Measurements from ENCODE around the gene CHFR. TPM values are rescaled to one million over a fixed set of nuclear protein-coding genes. Genes with fewer than 3 reads are reported as not detected.

Gene CHFR
- total and polyA plus RNA-seq, 2 of the 4 experiments (the other 2 are of a cell fraction): 13.4 to 35.3 TPM

DNA sequence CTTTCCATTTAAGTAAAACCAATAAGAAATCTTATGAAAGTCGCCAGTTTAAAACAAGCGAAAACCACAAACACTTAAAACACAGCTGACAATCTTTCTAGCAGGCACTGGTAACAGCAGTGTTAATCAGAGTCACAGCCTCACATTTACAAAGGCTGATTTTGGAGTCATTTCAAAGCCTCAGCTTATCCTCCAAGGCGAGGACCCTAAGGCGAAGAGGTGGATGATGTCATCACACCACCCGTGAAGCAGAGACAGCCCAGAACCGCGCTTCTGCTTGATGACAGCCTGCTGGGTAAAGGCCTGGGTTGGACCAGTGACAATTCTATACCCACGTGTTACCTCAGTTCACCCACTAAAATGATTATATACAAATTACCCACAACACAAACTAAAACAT is 68.8 kb downstream of the CHFR start:
- intact Hi-C loops (cut with micrococcal nuclease) (no loop called here), dilution Hi-C loops (cut with HindIII; ENCODE audit: low sequenced_read_pairs, unreplicated experiment) (no loop called here), in situ Hi-C loops (cut with MboI; ENCODE audit: low sequenced_read_pairs) (no loop called here)
- no peaks in the 10 kb centered on the region for H3K9me3 ChIP-seq (ENCODE audit: control insufficient read depth, insufficient read depth, low read length)
- no peak overlapping the region for H2BK15ac ChIP-seq (ENCODE audit: low read depth, low read length)
- 96 to 100% methylated on average over 1 to 7 of the region's 8 CpGs for WGBS, 2 experiments (ENCODE audit: extremely low coverage in 2 of 2, insufficient read length in 1 of 2)
- no peak for TF ChIP-seq NFE2L2 (IDR thresholded peaks at IDR 0.05; ENCODE audit: low read depth, low read length)
- no peak for TF ChIP-seq FOS (IDR thresholded peaks at IDR 0.05; ENCODE audit: low read depth, low read length)
- no peak for TF ChIP-seq RAD21 (IDR thresholded peaks at IDR 0.05; ENCODE audit: low read length)
- no peak for TF ChIP-seq POLR2A (IDR thresholded peaks at IDR 0.05; ENCODE audit: low read depth, low read length)
- no peak for TF ChIP-seq CHD1 (IDR thresholded peaks at IDR 0.05; ENCODE audit: low read depth, low read length)
- TF ChIP-seq MAFK (IDR thresholded peaks at IDR 0.05; ENCODE audit: low read depth, low read length): no peak
- no peak for TF ChIP-seq SMC3 (IDR thresholded peaks at IDR 0.05; ENCODE audit: low read depth, low read length)
- no peak for TF ChIP-seq CEBPB (IDR thresholded peaks at IDR 0.05; ENCODE audit: low read depth, low read length)
- TF ChIP-seq MXI1 (IDR thresholded peaks at IDR 0.05; ENCODE audit: borderline replicate concordance, low read depth, low read length): no peak
- TF ChIP-seq, protein P1, sequence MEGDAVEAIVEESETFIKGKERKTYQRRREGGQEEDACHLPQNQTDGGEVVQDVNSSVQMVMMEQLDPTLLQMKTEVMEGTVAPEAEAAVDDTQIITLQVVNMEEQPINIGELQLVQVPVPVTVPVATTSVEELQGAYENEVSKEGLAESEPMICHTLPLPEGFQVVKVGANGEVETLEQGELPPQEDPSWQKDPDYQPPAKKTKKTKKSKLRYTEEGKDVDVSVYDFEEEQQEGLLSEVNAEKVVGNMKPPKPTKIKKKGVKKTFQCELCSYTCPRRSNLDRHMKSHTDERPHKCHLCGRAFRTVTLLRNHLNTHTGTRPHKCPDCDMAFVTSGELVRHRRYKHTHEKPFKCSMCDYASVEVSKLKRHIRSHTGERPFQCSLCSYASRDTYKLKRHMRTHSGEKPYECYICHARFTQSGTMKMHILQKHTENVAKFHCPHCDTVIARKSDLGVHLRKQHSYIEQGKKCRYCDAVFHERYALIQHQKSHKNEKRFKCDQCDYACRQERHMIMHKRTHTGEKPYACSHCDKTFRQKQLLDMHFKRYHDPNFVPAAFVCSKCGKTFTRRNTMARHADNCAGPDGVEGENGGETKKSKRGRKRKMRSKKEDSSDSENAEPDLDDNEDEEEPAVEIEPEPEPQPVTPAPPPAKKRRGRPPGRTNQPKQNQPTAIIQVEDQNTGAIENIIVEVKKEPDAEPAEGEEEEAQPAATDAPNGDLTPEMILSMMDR (conservative IDR thresholded peaks at IDR 0.05; ENCODE audit: low read depth, low read length): no peak
- TF ChIP-seq RCOR1 (IDR thresholded peaks at IDR 0.05; ENCODE audit: insufficient replicate concordance, low read length): no peak
- TF ChIP-seq RFX5 (IDR thresholded peaks at IDR 0.05; ENCODE audit: low read depth, low read length): no peak
- TF ChIP-seq, protein P2, sequence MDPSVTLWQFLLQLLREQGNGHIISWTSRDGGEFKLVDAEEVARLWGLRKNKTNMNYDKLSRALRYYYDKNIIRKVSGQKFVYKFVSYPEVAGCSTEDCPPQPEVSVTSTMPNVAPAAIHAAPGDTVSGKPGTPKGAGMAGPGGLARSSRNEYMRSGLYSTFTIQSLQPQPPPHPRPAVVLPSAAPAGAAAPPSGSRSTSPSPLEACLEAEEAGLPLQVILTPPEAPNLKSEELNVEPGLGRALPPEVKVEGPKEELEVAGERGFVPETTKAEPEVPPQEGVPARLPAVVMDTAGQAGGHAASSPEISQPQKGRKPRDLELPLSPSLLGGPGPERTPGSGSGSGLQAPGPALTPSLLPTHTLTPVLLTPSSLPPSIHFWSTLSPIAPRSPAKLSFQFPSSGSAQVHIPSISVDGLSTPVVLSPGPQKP (IDR thresholded peaks at IDR 0.05; ENCODE audit: borderline replicate concordance, low read depth, low read length): no peak
- TF ChIP-seq BHLHE40 (IDR thresholded peaks at IDR 0.05; ENCODE audit: low read depth, low read length): no peak
- TF ChIP-seq MAZ (IDR thresholded peaks at IDR 0.05; ENCODE audit: borderline replicate concordance, low read depth, low read length): no peak
- TF ChIP-seq, protein P3, sequence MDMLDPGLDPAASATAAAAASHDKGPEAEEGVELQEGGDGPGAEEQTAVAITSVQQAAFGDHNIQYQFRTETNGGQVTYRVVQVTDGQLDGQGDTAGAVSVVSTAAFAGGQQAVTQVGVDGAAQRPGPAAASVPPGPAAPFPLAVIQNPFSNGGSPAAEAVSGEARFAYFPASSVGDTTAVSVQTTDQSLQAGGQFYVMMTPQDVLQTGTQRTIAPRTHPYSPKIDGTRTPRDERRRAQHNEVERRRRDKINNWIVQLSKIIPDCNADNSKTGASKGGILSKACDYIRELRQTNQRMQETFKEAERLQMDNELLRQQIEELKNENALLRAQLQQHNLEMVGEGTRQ (IDR thresholded peaks at IDR 0.05; ENCODE audit: low read depth, low read length): no peak
- peaks cover 17 to 74% of the 10 kb centered on the region in 2 experiments for H3K79me1 ChIP-seq (ENCODE audit: low read depth in 1 of 2, low read length in 2 of 2)
- BruUV-seq (replicated peaks): no TSS peak
- no peak overlapping the region for H3K56ac ChIP-seq (ENCODE audit: extremely low read depth, insufficient read depth, low read length)
- H2AK5ac ChIP-seq (ENCODE audit: low read depth, low read length): no peak overlapping the region
- H3K9ac ChIP-seq (ENCODE audit: low read depth, low read length): no peak overlapping the region
- no peak overlapping the region for H3K4ac ChIP-seq (ENCODE audit: low read depth, low read length)
- no peak overlapping the region for H3K18ac ChIP-seq (ENCODE audit: low read depth, low read length)
- H3K27me3 ChIP-seq (ENCODE audit: control insufficient read depth, insufficient read depth, low read length): no peaks in the 10 kb centered on the region
- H3K14ac ChIP-seq (replicated peaks; ENCODE audit: low read depth, low read length): no peak overlapping the region
- no peak overlapping the region for H3K4me2 ChIP-seq (ENCODE audit: low read depth, low read length)
- no peak overlapping the region for H4K8ac ChIP-seq (ENCODE audit: low read depth in 2 of 2, low read length in 2 of 2)
- no peak overlapping the region for H4K91ac ChIP-seq (ENCODE audit: insufficient read depth, low read depth, low read length)
- DNase-seq (no peak), ATAC-seq (ENCODE audit: low read depth) (no peak)
- H2BK20ac ChIP-seq (ENCODE audit: low read depth, low read length): no peak overlapping the region
- H2AK9ac ChIP-seq (replicated peaks; ENCODE audit: low read depth, low read length, poor library complexity): no peak overlapping the region
- H3K27ac ChIP-seq (ENCODE audit: insufficient read depth, low read length): no peak overlapping the region
- POLR2A ChIA-PET (ENCODE audit: unreplicated experiment): no interaction called here
- H3K9me1 ChIP-seq (ENCODE audit: insufficient read depth, low read length): peaks cover 16% of the 10 kb centered on the region
- no peak overlapping the region for H2BK5ac ChIP-seq (ENCODE audit: low read depth, low read length, poor library complexity, severe bottlenecking)
- H2BK120ac ChIP-seq (ENCODE audit: low read depth, low read length): no peak overlapping the region
- H2AFZ ChIP-seq (replicated peaks; ENCODE audit: low read length, poor library complexity): no peak overlapping the region
- peaks cover 84% of the 10 kb centered on the region for H4K20me1 ChIP-seq (ENCODE audit: insufficient read depth, low read length)
- peaks cover 67% of the 10 kb centered on the region for H3K36me3 ChIP-seq (ENCODE audit: control insufficient read depth, insufficient read depth, low read length)
- no peak overlapping the region for H3K23ac ChIP-seq (ENCODE audit: low read depth, low read length)
- H4K5ac ChIP-seq (ENCODE audit: low read depth, low read length): no peak overlapping the region
- CTCF ChIA-PET: no interaction called here
- H3K4me1 ChIP-seq (ENCODE audit: control insufficient read depth, insufficient read depth, low read length): no peaks in the 10 kb centered on the region
- no peak overlapping the region for H3K4me3 ChIP-seq (ENCODE audit: insufficient read depth, low read depth, low read length)
